HG02938 (cell line): ENCODE results near the gene HELT.

ENCODE experiments used
- ATAC-seq: cut with Tn5 transposase; IDR thresholded peaks from one replicate; pipeline ENCODE4 v1.9.1; 2021; ENCODE audit warnings: mild to moderate bottlenecking, moderate library complexity; ENCODE audit not compliant: unreplicated experiment

HELT gene

DNA sequence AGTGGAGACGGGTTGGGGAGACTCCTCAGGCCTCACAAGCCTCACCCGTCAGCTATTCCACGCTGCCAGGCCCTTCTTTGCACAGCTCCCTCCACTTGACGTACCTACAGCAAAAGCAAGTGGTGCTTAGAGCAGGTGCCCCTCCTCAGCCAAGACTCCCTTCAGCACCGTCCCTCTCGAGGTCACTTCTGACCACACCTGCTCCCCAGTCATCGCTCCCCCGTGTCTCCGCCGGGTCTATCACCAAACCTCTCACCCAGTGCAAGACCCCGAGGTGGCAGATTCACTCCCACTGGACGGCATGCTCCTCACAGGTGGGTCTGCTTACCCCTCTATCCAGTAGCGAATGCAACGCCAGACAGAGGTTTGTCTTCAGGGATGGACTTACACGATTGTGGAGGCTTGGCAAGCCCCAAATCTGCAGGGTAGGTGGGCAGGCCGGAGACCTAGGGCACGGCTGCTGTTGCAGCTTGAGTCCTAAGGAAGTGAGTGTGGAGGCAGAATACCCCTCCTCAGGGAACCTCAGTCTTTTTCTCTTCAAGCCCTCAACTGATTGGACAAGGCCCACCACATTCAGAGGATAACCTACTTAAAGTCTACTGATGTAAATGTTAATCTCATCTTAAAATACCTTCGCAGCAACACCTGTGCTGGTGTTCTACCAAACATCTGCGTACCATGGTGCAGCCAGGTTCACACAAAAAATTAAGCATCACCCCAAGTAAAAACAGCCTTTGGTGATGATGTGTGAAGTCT, 14.5 kb upstream of the HELT start:
- ATAC-seq: no peak

DNA sequence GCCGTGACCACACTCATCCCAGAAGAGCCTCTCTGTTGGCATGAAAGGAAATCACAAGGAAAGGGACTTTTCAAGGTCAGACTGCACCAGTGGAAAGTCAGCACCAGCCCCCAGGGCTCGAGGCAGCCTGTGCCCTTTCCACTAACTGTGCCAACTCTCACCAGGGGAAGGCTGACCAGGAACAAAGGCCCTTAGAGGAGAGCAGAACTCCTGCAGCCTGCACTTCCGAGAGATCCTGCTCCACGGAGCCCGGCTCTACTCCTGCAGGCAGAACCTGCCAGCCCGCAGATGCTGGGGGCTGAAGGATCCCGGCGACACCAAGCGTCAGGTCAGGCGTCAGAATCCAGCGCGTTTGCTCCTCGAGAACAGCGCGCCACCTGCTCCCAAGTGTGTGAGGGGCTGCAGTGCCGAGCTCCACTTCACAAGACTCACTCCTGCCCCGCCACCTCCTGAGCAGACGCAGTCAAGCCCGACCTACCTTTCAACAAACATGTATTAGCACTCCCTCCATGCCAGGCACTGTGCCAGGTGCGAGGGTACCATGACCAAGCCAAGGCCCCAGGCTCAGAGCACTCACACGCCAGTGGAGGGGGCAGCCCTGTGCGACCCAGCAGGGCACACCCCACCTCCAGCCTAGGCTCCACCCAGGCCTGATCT, 13.6 kb upstream of the HELT start:
- ATAC-seq: peak; percentile 36

DNA sequence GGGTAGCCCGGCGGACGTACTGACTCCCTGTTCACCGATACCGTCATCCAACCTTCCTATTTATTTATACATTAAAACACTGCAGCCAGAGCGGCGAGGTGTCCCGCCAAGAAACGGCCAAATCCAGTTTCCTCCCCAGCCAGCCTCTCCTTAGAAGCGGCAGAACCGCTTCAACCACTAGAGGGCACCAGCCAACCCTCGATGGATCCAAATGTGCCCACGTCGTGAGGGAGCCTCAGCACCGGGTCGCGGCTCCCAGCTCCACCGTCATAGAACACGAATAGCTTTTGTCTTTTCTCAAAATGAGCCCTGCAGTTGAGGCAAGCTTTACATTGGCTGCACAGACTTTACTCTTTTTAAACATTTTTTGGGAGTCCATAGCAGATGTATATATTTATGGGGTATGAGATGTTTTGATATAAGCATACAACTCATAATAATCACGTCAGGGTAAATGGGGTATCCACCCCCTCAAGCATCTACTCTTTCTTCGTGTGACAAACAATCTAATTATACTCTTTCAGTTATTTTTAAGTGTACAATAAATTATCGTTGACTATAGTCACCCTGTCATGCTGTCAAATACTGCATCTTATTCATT, 13.0 kb upstream of the HELT start:
- ATAC-seq: peak; percentile 72

DNA sequence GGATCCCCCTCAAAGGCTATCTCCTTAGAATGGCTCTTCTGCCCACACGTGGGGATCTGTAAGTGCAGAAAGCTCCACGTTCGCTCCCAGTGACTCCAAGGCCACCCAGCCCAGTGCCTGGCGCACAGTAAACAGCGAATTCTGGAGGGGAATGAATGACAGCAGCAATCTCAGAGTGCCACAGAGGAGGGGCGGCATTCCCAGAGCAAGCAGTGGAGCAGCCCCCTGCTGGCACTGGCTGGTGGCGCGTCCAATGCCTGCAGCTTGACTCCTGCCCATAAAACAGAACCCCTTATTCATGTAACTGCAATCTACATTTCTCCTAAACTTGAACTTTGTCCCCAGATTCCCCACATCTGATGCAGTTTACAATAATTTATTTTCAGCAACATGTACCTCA, 6.9 kb upstream of the HELT start:
- no peak for ATAC-seq

DNA sequence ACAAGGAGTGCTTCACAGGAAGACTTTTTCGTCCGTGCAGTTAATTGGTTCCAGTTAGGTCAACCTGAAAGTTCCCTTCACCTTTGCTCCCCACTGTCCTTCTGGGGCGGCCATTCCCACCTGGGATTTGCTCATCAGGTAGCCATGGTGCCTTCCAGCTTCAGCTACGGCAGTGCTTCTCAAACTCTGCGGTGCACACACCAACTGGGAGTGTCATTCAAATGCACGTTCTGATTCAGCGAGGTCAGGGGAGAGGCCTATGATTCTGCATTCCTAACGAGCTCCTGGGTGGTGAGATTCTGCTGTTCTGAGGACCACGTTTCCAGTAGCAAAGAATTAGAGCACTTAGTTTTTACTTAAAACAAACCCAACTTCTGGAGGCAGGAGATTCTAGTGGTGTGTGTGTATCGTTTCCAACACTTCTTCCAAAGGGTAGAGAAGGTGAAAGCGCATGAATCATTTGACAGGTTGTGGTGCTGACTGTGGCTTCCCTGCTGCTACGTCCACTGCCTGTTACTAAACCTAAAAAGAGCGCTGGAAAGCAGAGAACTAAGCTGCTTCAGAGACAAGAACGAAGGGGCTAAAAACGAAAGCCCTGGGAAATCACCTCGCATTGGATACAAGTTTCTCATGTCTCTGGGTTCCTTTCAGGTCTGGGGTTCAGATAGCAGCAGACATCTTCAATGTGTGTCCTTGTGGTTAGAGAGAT, 4.7 kb upstream of the HELT start:
- ATAC-seq: no peak

DNA sequence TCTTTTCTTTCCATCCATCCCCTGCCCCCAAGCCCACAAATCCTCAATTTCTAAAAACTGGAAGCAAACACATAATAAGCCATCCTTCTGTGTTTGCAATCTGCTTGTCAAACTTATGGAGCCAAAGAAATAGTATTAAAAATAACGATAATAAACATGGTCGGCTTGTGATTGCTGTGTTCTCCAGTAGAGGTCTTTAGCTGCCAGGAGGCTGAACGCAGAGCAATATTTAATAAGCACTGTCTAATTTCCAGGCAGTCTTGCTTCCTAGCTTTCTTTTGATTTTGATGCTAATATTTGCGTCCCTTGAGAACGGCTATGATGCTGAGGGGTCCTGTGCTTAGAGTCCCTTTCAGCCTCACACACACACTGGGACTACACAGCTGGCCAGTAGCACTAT, 3.2 kb upstream of the HELT start:
- no peak for ATAC-seq

DNA sequence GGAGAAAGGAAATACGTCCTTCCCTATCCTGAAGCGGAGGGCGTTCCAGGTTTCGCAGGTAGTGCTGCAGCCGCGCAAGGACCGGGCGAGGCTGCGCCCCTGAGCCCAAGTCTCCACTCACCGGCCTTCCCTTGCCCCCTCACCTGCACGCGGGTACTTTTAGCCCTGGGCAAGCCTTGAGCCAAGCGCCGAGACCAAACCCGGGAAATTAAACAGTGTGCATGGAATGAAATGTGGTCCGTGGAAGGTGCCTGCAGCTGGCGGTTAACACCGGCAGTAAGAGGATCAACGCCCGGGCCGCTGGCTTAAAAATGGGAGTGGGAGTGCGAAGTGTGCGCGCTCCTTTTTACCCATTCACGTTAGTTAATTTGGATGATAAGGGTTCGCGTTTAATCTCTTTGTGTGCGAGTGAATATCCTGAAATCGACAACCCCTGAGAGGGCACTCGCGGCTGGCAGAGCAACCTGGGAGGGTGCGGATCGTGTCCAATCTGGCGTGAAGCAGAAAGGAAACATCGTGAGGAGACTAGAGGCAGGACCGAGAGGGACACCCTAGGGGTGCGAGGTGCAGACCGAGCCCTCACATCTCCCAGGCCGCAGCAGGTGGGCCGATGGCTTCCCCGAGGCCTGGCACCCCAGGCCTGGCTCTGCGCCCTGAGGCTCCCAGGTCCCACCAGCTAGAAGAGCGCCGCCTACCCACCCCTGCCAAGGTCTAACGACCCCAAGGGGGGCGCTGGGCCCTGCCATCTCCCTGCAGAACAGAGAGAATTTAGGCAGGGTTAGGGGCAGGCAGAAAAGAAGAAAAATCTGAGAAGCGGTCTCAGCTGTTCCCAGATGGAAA, 2.0 kb upstream of the HELT start:
- no peak for ATAC-seq

DNA sequence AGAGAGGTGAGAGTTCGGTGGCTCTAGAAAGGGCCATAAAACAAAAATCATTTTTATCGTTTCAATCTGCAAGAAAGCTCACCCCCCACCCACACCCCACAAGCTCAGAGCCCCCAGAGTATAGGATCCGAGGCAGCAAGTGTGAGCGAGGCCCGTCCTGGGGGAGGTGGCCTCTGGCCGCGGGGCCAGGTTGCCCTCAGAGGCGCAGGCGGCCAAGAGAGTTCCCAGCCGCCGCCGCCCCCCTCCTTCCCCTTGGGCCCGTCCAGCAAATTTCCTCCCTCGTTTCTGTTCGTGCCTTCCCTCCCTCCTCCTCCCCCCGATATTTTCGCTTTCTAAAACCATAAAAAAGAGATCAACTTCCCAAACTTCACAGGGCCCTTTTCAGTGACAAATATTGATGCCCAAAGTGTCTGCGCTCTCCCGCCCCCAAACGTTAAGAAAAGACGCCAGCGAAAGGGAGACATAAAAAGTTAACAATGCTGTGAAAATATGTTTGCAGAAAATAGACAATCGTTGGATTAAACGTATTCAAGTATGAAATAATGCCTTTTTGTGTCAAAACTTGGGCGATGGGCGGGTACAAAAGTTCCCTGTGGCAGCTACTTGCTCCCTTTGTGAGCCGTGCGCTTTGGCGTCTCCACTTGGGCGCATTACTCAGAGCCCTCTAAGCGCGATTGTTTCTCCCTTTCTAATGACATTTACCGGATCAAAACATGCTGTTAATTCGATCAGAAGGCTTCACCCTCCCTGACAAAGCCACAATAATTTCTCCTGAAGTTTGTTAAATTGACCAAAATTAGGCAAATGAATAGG, 1.1 kb upstream of the HELT start:
- ATAC-seq: no peak

DNA sequence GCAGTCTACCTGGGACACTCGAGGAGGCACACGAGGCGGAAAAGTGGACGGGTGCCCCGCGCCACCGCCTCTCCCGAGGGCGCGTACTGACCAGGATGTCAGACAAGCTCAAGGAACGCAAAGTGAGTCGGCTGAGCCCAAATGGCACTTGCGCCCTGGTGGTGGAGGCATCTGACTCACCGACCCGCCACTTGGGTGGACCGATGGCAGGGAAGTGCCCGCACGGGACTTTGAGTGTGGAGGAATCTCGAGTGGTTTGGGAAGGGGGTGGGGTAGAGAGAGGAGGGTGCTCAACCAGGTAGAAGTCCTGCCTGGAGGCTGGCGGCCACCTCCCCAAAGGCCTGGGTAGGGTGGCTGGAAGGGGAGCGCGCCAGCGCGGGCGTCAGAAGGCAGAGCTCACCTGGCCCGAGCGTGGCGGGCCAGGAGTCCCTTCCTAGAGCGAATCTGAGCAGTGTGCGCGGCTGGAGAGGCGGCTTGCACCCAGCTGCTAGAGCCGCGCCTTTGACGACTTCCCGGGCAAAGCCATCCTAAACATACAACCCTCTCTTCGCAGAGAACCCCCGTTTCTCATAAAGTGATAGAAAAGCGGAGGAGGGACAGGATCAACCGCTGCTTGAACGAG, 655 bp downstream of the HELT start:
- no peak for ATAC-seq

DNA sequence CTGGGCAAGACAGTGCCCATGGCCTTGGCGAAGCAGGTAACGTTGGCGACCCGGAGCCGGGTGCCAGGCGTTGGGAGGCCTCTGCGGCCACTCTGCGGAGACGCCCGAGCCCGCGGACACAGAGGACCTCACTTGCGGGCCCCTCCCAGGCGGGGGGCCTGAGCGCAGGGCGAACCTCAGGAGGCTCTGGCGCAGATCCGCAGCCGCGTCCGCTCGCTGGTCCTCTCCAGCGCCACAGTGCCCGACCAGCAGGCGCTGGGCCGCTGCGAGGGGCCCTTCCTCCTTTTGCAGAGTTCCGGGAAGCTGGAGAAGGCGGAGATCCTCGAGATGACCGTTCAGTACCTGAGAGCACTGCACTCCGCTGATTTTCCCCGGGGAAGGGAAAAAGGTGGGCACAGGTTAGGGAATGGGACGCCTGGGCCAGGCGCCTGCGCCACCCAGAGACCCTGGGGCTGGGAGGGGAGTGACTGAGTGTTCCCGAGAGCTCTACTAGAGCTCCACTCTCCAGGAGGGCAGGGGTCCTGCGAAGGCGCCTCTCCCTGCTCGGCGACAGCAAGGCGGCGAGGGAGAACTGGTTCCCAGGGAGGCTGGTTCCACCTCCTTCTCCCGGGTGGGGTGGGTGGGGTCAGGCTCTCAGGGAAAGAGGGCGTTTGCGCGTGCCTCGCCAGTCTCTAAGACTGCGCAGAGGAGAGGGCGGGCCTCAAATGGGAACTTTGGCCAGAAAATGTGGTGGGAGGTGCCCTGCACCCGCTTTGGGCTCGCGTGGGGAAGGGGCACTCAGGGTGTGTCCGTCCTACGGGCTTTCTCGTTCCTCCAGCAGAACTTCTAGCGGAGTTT, 1.4 kb downstream of the HELT start:
- ATAC-seq: no peak

DNA sequence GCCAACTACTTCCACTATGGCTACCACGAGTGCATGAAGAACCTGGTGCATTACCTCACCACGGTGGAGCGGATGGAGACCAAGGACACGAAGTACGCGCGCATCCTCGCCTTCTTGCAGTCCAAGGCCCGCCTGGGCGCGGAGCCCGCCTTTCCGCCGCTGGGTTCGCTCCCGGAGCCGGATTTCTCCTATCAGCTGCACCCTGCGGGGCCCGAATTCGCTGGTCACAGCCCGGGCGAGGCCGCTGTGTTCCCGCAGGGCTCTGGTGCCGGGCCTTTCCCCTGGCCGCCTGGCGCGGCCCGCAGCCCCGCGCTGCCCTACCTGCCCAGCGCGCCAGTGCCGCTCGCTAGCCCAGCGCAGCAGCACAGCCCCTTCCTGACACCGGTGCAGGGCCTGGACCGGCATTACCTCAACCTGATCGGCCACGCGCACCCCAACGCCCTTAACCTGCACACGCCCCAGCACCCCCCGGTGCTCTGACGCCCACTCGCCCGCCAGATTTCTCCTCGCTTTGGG, 2.1 kb downstream of the HELT start:
- no peak for ATAC-seq

DNA sequence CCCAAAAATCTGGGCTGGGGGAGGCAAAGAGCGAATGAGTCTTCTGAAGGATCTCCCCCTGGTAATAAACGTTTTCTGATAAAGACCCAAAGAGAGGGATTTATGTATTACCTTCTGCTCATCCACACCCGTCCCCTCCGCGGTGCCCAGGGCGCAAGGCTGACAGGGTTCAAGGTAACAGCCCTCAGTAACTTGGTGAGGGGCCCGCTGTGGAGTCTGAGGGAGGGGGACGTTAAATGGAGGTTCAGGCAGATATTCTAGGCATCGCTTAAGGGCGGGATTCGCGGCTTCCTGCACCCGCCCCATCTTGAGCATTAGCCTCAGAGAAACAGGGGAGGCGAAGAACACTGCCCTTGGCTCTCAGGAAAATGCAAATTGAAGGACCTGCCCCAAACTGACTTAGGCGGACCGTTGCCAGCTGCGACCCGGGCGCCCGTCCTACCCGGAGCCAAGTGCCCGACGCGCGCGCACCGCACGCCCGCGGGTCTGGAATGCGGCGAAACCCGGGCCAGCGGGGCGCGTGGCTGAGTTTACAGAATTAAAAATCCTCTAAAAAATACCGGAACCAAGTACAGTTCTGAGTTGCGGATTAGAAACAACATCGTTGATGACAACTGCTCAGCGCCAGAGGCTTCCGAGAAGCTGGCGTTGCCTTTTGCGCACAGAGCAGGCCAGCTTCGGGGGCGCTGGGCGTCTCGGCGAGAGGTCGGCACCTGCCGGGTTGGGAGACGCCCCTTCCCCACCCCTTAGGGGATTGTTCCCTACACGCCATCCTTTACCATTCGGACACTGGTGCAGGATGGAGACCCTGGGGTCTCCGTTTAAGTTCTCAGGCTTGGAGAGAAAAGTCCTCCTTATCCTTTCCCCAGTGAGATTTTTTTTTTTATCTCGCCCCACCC, 2.8 kb downstream of the HELT start:
- no peak for ATAC-seq

DNA sequence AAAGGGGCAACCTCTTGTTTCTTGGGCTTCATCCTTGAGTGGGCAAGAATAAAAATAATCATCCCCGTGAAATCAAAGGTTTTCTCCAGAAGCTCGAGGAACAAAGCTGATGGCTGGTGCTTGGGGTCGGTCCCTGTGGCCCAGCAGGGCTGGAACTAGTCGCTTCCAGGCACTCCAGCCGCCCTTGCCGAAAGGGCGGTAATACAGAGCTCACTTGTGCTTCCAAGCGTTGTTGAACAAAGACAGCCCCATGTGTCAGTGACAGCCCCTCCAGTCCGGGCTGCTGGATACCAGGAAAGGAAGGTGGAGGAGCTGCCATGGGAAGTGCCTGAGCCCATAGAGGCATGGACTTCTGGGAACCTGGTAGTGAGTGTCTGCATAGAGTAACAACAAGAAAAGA, 5.2 kb downstream of the HELT start:
- ATAC-seq: no peak

DNA sequence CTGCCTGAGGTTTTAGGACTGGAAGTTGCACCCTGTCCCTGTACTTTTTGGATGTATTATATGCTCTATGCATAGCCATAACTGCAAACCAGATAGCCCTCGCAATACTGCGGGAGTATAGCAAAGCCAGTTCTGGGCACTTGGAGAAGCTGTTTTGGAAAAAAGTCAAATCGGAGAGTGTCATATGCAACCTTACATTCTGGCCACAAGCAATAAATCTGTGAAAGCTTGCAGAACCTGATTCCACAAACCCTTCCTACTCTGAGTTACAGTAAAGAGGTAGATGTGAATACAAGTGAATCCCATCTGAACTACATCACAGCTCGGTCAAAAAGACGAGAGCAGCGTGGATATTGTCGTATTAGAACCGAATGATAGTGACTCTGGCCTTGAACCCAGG, 10.3 kb downstream of the HELT start:
- no peak for ATAC-seq

DNA sequence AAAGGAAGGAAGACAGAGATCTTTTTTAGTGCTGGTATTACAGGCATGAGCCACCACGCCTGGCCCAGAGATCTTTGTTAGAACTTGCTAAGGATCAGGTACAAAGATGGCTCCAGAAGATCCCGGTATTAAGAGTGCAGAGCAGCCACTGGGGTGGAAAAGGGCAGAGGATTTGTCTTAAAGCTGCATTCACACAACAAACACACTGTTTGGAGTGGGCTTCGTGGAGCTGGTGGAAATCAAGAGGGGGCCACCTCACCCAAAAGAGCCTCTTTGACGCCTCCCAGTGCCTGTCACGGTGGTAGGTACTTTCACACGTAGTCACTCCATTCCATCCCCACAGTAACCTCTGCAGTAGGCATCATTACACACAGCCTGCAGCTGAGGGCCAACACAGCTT, 13.3 kb downstream of the HELT start:
- ATAC-seq: no peak

DNA sequence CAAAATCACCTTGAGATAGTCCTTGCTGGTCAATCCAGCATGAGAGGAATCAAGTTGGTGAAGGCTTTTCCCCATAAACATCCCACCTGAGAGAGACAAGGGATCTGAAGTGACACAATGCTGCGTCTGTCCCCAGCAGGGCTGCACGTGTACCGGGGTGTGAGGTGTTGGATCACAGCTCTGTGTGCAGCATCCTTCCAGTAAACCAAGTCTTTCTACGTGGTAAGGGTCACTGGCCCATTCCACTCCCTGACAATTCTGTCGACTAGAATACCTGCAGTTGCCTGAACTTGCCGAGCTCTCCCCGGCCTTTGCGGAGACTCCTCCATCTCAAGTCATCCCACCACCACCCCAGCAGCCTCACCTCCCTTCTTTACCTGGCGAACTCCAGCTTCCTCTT, 14.8 kb downstream of the HELT start:
- no peak for ATAC-seq

DNA sequence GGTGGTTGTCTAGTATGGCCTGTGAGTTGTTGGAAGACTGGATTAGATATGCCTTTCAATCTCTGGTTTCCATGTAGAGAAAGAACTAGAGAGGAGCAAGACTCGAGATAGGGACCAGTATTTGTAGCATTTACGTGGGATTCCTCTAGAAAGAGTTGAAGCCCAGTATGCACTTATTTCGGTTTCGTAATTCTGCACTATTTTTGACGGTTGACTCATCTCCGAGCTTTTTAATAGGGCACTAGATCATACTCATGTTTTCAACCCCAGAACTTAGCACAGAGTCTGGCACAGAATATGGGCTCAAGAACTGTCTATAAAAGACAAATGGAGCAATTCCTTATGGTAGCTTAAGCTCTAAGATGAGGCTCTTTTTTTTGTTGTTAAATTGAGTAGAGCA, 15.7 kb downstream of the HELT start:
- no peak for ATAC-seq
